OCI-LY3 (cell line): ENCODE measurements around the gene ATF3.

ENCODE experiments used
- H2AFZ ChIP-seq: fragments of 200-600, 300-600 bp; shearing (Covaris generic); 2 replicates; pipeline ENCODE4 v1.6.0; 2014; ENCODE audit warnings: antibody characterized with exemption, low read depth, low read length
- H3K27ac ChIP-seq: fragments of 200-600, 300-600 bp; sonication (generic); 2 replicates; pipeline ENCODE4 v1.5.1; 2014; ENCODE audit warnings: mild to moderate bottlenecking, low read length, moderate library complexity, mixed read lengths
- H3K27me3 ChIP-seq: fragments of 200-600, 300-600 bp; sonication (generic); 2 replicates; pipeline ENCODE4 v1.6.1; 2014; ENCODE audit warnings: low read depth, low read length, mixed read lengths
- H3K36me3 ChIP-seq: fragments of 200-600, 300-600 bp; sonication (generic); replicated peaks from 2 replicates; pipeline ENCODE3; 2014; ENCODE audit warnings: low read depth, low read length, mixed read lengths
- H3K4me1 ChIP-seq: fragments of 300-600, 200-600 bp; sonication (generic); 2 replicates; pipeline ENCODE4 v1.6.1; 2014; ENCODE audit warnings: low read length, mixed read lengths
- H3K4me2 ChIP-seq: fragments of 200-600, 300-600 bp; sonication (generic); 2 replicates; pipeline ENCODE4 v1.6.1; 2014; ENCODE audit warnings: low read length, mixed read lengths
- H3K4me3 ChIP-seq: fragments of 300-600, 200-600 bp; sonication (generic); 2 replicates; pipeline ENCODE4 v1.5.1; 2014; ENCODE audit warnings: antibody characterized with exemption, mild to moderate bottlenecking, low read length, moderate library complexity
- H3K79me2 ChIP-seq: fragments of 300-600, 200-600 bp; shearing (Covaris generic); 2 replicates; pipeline ENCODE4 v1.6.1; 2014; ENCODE audit warnings: mild to moderate bottlenecking, low read length, mixed read lengths
- H3K9ac ChIP-seq: fragments of 300-600, 200-600 bp; shearing (Covaris generic); 2 replicates; pipeline ENCODE4 v1.6.0; 2014; ENCODE audit warnings: mild to moderate bottlenecking, low read length, moderate library complexity
- H3K9me3 ChIP-seq: fragments of 200-600, 300-600 bp; shearing (Covaris generic); 2 replicates; pipeline ENCODE4 v1.6.1; 2014; ENCODE audit warnings: low read length, mixed read lengths; ENCODE audit not compliant: insufficient read depth
- H4K20me1 ChIP-seq: fragments of 200-600, 300-600 bp; sonication (generic); 2 replicates; pipeline ENCODE4 v1.6.1; 2016; ENCODE audit warnings: low read length, mixed read lengths; ENCODE audit not compliant: insufficient read depth
- EZH2phosphoT487 ChIP-seq: fragments of 200-600 bp; shearing (Covaris generic); IDR thresholded peaks from 2 replicates; pipeline ENCODE4 v1.6.1; 2018; ENCODE audit warnings: antibody characterized with exemption, mixed run types, low read depth
- TF ChIP-seq, protein P1 (sequence below): fragments of 200-600, 300-600 bp; sonication (generic); IDR thresholded peaks from 2 replicates; pipeline ENCODE4 v1.5.1; 2014; ENCODE audit warnings: antibody characterized with exemption, low read length, low read depth

ATF3 gene

DNA sequence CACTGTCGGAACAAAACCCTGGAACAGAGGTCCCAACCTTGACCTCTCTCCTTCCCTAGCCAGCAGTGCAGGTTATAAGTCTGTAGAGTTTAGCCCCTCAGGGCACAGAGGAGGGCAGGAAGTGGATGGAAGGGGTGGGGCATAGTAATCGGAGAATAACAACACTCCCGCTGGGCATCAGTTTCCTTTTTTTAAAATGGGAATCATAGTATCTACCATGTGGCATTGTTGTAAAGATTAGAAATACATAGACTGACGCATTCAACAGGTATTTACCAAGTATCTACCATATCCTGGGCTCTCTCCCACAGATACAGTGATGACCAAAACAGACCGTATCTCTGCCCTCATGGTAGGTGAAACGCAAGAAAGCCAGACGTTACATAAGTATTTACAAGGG, 24.9 kb upstream of the ATF3 start:
- H4K20me1 ChIP-seq: no peaks in the 10 kb centered on the region
- H3K9me3 ChIP-seq: no peaks in the 10 kb centered on the region
- no peak overlapping the region for H3K27ac ChIP-seq
- H3K36me3 ChIP-seq: no peaks in the 10 kb centered on the region
- peaks cover 64% of the 10 kb centered on the region for H3K4me1 ChIP-seq
- TF ChIP-seq EZH2phosphoT487: no peak
- TF ChIP-seq, protein P1, sequence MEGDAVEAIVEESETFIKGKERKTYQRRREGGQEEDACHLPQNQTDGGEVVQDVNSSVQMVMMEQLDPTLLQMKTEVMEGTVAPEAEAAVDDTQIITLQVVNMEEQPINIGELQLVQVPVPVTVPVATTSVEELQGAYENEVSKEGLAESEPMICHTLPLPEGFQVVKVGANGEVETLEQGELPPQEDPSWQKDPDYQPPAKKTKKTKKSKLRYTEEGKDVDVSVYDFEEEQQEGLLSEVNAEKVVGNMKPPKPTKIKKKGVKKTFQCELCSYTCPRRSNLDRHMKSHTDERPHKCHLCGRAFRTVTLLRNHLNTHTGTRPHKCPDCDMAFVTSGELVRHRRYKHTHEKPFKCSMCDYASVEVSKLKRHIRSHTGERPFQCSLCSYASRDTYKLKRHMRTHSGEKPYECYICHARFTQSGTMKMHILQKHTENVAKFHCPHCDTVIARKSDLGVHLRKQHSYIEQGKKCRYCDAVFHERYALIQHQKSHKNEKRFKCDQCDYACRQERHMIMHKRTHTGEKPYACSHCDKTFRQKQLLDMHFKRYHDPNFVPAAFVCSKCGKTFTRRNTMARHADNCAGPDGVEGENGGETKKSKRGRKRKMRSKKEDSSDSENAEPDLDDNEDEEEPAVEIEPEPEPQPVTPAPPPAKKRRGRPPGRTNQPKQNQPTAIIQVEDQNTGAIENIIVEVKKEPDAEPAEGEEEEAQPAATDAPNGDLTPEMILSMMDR: no peak
- no peaks in the 10 kb centered on the region for H3K79me2 ChIP-seq
- no peak overlapping the region for H3K4me3 ChIP-seq
- no peak overlapping the region for H2AFZ ChIP-seq
- H3K27me3 ChIP-seq: no peaks in the 10 kb centered on the region
- no peak overlapping the region for H3K9ac ChIP-seq
- no peak overlapping the region for H3K4me2 ChIP-seq

DNA sequence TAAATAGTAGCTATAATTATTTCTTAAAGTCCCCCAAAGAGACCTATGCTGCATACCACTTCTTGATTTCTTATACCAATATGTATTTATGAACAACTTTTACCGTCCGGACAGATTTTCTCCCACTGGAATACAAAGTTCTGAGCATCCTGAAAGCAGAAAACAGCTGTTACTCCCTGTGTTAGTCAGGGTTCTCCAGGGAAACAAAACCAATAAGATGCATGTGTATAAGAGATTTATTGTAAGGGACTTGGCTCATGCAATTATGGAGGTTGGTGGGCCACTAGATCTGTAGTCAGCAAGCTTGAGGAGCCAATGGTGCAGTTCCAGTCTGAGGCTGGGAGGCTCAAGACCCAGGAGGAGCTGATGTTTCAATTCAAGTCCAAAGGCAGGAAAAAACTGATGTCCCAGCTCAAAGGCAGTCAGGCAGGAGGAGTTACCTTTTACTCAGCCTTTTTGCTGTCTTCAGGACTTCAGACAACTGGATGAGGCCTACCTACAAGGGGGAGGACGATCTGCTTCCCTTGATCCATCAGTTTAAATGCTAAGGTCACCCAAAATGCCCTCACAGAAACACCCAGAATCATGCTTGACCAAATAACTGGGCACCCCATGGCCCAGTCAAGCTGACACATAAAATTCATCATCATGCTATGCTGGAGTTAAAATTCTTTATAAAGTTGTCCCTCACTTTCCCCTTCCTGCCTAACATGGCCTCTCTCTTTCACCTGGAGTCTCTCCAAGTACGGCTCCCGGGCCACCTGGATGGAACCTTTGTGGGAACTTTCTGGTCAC, 24.3 kb upstream of the ATF3 start:
- no peak overlapping the region for H3K9ac ChIP-seq
- H3K36me3 ChIP-seq: no peaks in the 10 kb centered on the region
- H3K79me2 ChIP-seq: no peaks in the 10 kb centered on the region
- no peaks in the 10 kb centered on the region for H3K9me3 ChIP-seq
- peaks cover 70% of the 10 kb centered on the region for H3K4me1 ChIP-seq
- H3K27ac ChIP-seq: no peak overlapping the region
- H3K4me3 ChIP-seq: no peak overlapping the region
- H3K27me3 ChIP-seq: no peaks in the 10 kb centered on the region
- TF ChIP-seq, protein P1: no peak
- no peak for TF ChIP-seq EZH2phosphoT487
- H3K4me2 ChIP-seq: no peak overlapping the region
- H2AFZ ChIP-seq: no peak overlapping the region
- H4K20me1 ChIP-seq: no peaks in the 10 kb centered on the region

DNA sequence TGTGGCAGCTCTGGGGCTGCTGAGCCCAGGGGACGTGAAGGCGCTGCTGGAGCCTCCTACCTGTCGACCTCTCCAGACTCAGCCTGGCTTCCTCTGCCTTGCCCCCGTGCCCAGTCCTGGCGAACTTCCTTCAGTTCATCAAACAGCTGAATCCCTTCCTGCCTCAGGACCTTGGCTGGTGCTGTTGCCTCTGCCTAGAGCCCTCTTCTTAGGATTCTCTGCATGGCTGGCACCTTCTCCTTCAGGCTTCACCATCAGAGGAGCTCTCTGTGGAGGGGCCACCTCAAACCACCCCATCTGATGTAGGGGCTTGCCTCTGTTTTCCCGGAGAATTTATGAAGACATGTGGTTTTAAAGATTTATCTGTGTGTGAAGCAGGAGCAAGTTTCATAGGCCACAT, 23.4 kb upstream of the ATF3 start:
- Histone ChIP-seq H3K4me3 (no peak overlapping the region), H3K4me2 (no peak overlapping the region), H2AFZ (peak overlapping the region; percentile 20; the same call in 1 of the 2 replicates), H4K20me1 (no peaks in the 10 kb centered on the region), H3K27me3 (no peaks in the 10 kb centered on the region), H3K4me1 (peaks cover 79% of the 10 kb centered on the region), H3K9me3 (no peaks in the 10 kb centered on the region), H3K27ac (peak overlapping the region; percentile 92), H3K9ac (peak overlapping the region; percentile 85; the same call in 1 of the 2 replicates), H3K79me2 (no peaks in the 10 kb centered on the region), H3K36me3 (no peaks in the 10 kb centered on the region)
- TF ChIP-seq, protein P1: no peak
- TF ChIP-seq EZH2phosphoT487: no peak

DNA sequence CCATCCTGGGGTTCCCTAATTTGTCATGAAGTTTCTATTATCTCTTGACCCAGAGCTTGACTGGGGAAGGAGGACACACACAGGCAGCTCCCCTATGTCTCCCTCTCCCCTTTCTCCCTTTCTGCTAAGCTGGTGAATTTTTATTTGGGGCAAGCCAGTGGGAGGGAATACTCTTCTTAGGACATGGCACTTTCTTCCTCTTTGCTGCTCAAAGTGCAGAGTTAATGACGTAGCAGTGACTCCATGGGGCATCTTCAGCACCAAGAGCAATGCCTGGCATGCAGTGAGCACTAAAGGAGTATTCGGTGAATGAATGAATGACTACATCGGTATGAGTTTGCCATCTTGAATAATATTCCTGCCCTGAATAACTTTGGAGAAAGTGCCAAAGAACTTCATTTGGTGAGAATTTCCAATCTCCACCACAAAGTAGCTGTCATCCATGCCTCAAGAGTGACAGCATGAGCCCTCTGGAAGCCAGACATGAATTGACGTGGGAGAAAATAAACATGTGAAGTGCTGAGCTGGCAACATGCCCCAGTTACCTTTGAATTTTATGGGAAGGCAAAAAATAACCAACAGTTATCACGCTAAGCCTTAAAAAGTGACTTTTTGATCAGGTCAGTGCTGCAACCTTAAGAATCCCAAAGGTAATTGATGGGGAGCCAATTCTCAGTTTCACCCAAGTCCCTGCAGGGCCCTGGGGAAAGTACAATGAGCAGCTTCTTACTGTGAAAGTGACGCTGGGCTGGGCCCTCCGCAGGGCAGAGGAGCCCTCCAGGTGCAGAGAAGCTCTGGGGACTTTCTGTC, 22.1 kb upstream of the ATF3 start:
- no peaks in the 10 kb centered on the region for H3K79me2 ChIP-seq
- H4K20me1 ChIP-seq: no peaks in the 10 kb centered on the region
- peak overlapping the region; percentile 92 for H3K27ac ChIP-seq
- peak overlapping the region; percentile 71 for H3K4me3 ChIP-seq
- no peak overlapping the region for H2AFZ ChIP-seq
- no peak for TF ChIP-seq EZH2phosphoT487
- TF ChIP-seq, protein P1: no peak
- peak overlapping the region; percentile 81 for H3K4me2 ChIP-seq
- H3K9ac ChIP-seq: peak overlapping the region; percentile 85
- peaks cover 87% of the 10 kb centered on the region for H3K4me1 ChIP-seq
- H3K9me3 ChIP-seq: no peaks in the 10 kb centered on the region
- no peaks in the 10 kb centered on the region for H3K36me3 ChIP-seq
- no peaks in the 10 kb centered on the region for H3K27me3 ChIP-seq
